ENCODE measurements around the gene IGSF9.

DNA sequence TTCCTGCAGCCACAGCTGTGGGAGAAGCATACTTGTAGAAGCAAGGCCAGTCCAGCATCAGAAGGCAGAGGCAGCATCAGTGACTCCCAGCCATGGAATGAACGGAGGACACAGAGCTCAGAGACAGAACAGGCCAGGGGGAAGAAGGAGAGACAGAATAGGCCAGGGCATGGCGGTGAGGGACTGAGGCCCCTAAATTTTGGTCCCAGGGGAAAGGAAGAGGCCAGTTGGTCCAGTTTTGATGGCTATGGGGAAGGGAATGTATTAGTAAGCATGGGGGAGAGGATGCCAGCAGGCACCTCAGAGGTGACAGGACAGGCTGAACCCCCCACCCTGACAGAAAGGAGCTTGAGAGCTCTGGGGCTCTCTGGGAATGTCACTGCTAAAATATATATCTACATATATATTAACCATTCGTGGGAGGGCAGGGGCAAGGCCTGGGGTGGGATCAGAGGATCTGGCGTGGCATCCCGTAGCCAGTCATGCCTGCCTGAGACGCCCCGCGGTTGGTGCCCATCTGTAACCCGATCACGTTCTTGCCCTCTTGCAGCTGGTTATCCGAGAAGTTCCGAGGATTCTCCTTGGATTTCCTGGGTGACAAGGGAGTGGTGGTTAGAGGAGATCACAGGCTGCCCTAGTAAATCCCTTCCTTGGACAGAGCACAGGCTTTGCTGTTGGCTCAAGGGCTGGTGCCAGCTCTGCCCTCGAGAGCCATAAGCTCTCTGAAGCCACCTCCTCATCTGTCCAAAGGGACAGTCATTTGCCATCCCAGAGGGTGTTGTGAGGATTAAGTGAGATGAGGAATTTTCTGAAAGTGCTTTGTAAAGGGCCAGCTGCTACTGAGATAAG lies 26.8 kb downstream of the IGSF9 start:
- TF ChIP-seq LEF1 (IDR thresholded peaks at IDR 0.05; ENCODE audit: borderline replicate concordance) (no peak), TARDBP (IDR thresholded peaks at IDR 0.05) (no peak), SP1 (IDR thresholded peaks at IDR 0.05) (no peak), ELF4 (IDR thresholded peaks at IDR 0.05) (no peak), FOXM1 (IDR thresholded peaks at IDR 0.05; ENCODE audit: borderline replicate concordance) (no peak)
